ENCODE measurements around the gene ST6GALNAC3. TPM values are rescaled to one million over a fixed set of nuclear protein-coding genes. Genes with fewer than 3 reads are reported as not detected.

ST6GALNAC3 gene
- polyA plus RNA-seq, 4 donors, result under 0.01 to 21.7 (median 2.6) TPM

DNA sequence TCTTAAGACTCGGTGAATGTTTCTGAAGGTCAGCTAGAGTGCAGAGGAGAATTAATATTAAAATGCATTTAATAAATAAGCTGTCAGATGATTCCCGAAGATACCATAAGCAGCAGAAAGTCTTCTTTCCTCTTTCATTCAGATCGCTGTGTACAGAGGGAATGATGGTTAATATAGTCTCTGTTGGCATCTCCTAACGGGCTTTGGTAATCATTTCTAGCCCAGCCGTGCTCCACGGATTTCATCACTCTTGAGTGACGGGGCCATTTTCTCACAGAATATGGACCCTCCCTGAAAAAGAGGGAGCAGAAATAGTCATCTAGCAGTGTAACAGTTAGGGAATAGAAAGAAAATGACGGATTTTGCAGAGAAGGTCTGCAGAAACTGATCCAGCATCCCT lies 103.1 kb downstream of the ST6GALNAC3 start:
- no peaks in the 10 kb centered on the region for H3K4me1 ChIP-seq (ENCODE audit: control insufficient read depth in 3 of 3, insufficient read depth in 2 of 3, low read depth in 1 of 3, low read length in 2 of 3)
- no peaks in the 10 kb centered on the region for H3K36me3 ChIP-seq (ENCODE audit: control insufficient read depth in 3 of 3, insufficient read depth in 2 of 3, low read depth in 1 of 3, low read length in 3 of 3)
- WGBS, 3 donors, result 78 to 86% (median 79%) methylated on average over 8 of the region's 8 CpGs
- DNase-seq (no peak), FAIRE-seq (no peak)
- peaks cover 0 to 11% of the 10 kb centered on the region in 2 donors for H3K9me3 ChIP-seq (ENCODE audit: control insufficient read depth in 2 of 2, insufficient read depth in 1 of 2, low read depth in 1 of 2, low read length in 1 of 2)
- no peak overlapping the region for H3K27ac ChIP-seq (ENCODE audit: low read depth in 1 of 3, low read length in 2 of 3)
- H3K4me3 ChIP-seq (ENCODE audit: low read depth in 1 of 3, low read length in 3 of 3), result no peak overlapping the region
- no peaks in the 10 kb centered on the region for H3K27me3 ChIP-seq (ENCODE audit: control insufficient read depth in 3 of 3, insufficient read depth in 3 of 3, low read length in 3 of 3)

DNA sequence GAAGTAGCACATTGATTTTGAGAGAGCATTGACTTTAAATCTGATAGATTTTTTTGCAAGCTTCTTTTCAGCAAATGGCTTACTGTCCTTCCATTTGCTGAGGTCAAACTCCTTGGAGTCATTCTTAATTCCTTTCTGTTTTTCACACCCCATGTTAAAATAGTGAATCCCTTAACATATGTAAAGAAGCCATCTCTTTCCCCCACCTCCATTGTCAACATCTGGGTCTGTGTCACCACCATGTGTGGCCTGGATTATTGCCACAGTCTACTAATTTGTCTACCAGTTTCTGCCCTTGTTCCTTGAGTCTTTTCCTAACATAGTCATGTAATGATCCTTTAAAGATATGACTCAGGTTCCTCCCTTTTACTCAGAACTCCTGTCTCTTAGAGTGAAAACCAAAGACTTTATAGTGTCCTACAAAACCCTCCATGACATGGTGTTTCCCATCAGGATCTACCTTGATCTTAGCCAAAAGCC lies 104.7 kb downstream of the ST6GALNAC3 start:
- H3K27me3 ChIP-seq (ENCODE audit: control insufficient read depth in 3 of 3, insufficient read depth in 3 of 3, low read length in 3 of 3), result no peaks in the 10 kb centered on the region

DNA sequence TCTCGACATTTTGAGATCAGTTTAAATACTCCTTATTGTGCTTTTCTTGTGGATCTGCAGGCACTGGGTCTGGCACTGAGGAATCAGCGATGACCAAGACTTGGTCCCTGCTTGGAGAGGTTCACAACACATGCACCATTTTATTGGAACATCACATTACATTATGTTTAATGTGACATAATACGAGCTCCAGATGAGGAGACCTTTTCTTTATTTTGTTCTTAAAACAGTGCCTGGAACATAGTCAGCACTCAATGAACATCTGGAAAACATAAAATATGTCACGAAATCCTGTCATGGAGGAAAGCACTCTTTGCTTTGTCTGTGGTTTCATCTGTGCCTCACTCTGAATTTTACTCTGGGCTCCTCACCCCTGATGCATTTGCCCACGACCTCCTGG lies 110.7 kb downstream of the ST6GALNAC3 start:
- no peak for FAIRE-seq
- Histone ChIP-seq H3K36me3 (ENCODE audit: control insufficient read depth in 3 of 3, insufficient read depth in 2 of 3, low read depth in 1 of 3, low read length in 3 of 3) (no peaks in the 10 kb centered on the region), H3K4me3 (ENCODE audit: low read depth in 1 of 3, low read length in 3 of 3) (no peak overlapping the region), H3K9me3 (ENCODE audit: control insufficient read depth in 2 of 2, insufficient read depth in 1 of 2, low read depth in 1 of 2, low read length in 1 of 2) (peaks cover 0 to 8% of the 10 kb centered on the region in 2 donors), H3K4me1 (ENCODE audit: control insufficient read depth in 3 of 3, insufficient read depth in 2 of 3, low read depth in 1 of 3, low read length in 2 of 3) (no peaks in the 10 kb centered on the region), H3K27ac (ENCODE audit: low read depth in 1 of 3, low read length in 2 of 3) (no peak overlapping the region), H3K27me3 (ENCODE audit: control insufficient read depth in 3 of 3, insufficient read depth in 3 of 3, low read length in 3 of 3) (no peaks in the 10 kb centered on the region)
- 75 to 79% (median 78%) methylated on average over 5 of the region's 5 CpGs for WGBS, 3 donors
- DNase-seq, result no peak

More for the DNA sequence above, 104.7 kb downstream of the ST6GALNAC3 start:
- no peak overlapping the region for H3K4me3 ChIP-seq (ENCODE audit: low read depth in 1 of 3, low read length in 3 of 3)
- H3K36me3 ChIP-seq (ENCODE audit: control insufficient read depth in 3 of 3, insufficient read depth in 2 of 3, low read depth in 1 of 3, low read length in 3 of 3), result no peaks in the 10 kb centered on the region
- DNase-seq, result no peak
- no peak overlapping the region for H3K27ac ChIP-seq (ENCODE audit: low read depth in 1 of 3, low read length in 2 of 3)
- no peak for FAIRE-seq
- H3K9me3 ChIP-seq (ENCODE audit: control insufficient read depth in 2 of 2, insufficient read depth in 1 of 2, low read depth in 1 of 2, low read length in 1 of 2), result peaks cover 0 to 11% of the 10 kb centered on the region in 2 donors
- no peaks in the 10 kb centered on the region for H3K4me1 ChIP-seq (ENCODE audit: control insufficient read depth in 3 of 3, insufficient read depth in 2 of 3, low read depth in 1 of 3, low read length in 2 of 3)

DNA sequence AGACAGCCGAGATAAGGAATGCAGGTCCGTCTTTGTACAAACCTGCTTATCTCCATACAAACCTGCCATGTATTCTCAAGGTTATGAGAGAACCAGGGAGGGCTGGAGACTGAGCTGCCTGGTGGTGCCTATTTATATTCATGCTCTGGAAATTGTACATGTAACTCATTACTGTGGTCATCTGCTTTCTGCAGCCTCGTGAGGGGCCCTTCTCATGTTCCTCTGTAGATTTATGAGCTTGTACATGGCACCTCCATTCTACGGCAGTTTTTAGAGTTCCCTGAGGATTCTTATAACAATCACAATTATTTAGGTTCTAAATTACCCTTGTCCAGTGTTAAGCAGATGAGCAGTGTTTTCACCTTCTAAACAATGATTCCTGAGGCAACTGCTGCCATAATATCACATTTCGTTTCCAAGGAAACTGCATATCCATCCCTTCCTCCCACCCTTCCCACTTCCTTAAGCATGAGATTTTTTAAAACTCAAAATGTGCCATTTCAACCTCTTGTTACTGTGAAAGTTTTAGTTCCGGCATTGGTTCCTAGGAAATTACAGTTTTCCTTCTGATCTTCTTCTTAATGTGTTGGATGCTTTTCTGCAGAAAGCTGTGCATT lies 112.1 kb downstream of the ST6GALNAC3 start:
- FAIRE-seq (no peak), DNase-seq (no peak)
- no peak overlapping the region for H3K4me3 ChIP-seq (ENCODE audit: low read depth in 1 of 3, low read length in 3 of 3)
- no peaks in the 10 kb centered on the region for H3K27me3 ChIP-seq (ENCODE audit: control insufficient read depth in 3 of 3, insufficient read depth in 3 of 3, low read length in 3 of 3)
- no peak overlapping the region for H3K27ac ChIP-seq (ENCODE audit: low read depth in 1 of 3, low read length in 2 of 3)
- no peaks in the 10 kb centered on the region for H3K9me3 ChIP-seq (ENCODE audit: control insufficient read depth in 2 of 2, insufficient read depth in 1 of 2, low read depth in 1 of 2, low read length in 1 of 2)
- H3K36me3 ChIP-seq (ENCODE audit: control insufficient read depth in 3 of 3, insufficient read depth in 2 of 3, low read depth in 1 of 3, low read length in 3 of 3), result no peaks in the 10 kb centered on the region
- H3K4me1 ChIP-seq (ENCODE audit: control insufficient read depth in 3 of 3, insufficient read depth in 2 of 3, low read depth in 1 of 3, low read length in 2 of 3), result no peaks in the 10 kb centered on the region
- WGBS, 3 donors, result 83 to 87% (median 86%) methylated on average over 6 of the region's 6 CpGs

DNA sequence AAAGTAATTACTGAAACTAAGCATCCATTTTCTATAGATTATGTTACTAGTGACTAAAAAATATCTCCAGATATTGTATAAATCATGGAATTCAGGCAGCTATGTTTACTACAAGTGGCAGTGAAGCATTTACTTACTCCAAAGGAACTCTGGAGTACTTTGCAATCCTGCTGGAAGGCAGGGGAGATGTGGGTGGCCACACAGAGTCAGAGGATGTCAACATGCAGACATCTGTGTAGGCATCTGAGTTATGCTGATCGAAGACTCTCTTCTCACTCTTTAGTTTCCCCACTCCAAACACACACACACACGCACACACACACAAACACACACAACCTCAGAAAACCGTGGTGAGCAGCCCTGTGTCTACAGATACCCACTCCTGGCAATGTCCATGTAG lies 112.9 kb downstream of the ST6GALNAC3 start:
- DNase-seq (no peak), FAIRE-seq (no peak)
- 77 to 84% (median 81%) methylated on average over 3 of the region's 3 CpGs for WGBS, 3 donors
- Histone ChIP-seq H3K36me3 (ENCODE audit: control insufficient read depth in 3 of 3, insufficient read depth in 2 of 3, low read depth in 1 of 3, low read length in 3 of 3) (no peaks in the 10 kb centered on the region), H3K27ac (ENCODE audit: low read depth in 1 of 3, low read length in 2 of 3) (no peak overlapping the region), H3K9me3 (ENCODE audit: control insufficient read depth in 2 of 2, insufficient read depth in 1 of 2, low read depth in 1 of 2, low read length in 1 of 2) (no peaks in the 10 kb centered on the region), H3K4me3 (ENCODE audit: low read depth in 1 of 3, low read length in 3 of 3) (no peak overlapping the region), H3K4me1 (ENCODE audit: control insufficient read depth in 3 of 3, insufficient read depth in 2 of 3, low read depth in 1 of 3, low read length in 2 of 3) (no peaks in the 10 kb centered on the region), H3K27me3 (ENCODE audit: control insufficient read depth in 3 of 3, insufficient read depth in 3 of 3, low read length in 3 of 3) (no peaks in the 10 kb centered on the region)

DNA sequence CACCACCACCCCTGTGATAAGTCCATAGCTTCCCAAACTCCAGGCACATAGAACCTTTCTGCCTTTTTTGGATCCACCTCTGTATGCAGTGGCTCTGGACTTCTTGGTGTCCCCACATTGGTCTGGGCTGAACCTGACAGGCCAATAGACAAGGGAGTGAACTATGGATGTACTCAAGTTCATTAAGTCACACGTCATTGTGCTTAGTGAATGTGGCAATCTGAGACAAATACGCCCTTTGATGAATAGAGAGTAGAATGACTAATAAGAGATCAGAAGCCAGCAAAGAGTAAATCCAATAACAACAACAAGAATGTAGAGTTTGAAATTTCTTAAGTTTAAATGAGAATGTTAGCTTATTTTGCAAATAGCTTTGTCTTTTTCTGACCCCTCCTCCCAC lies 114.8 kb downstream of the ST6GALNAC3 start:
- H3K27me3 ChIP-seq (ENCODE audit: control insufficient read depth in 3 of 3, insufficient read depth in 3 of 3, low read length in 3 of 3), result no peaks in the 10 kb centered on the region
- no peak overlapping the region for H3K27ac ChIP-seq (ENCODE audit: low read depth in 1 of 3, low read length in 2 of 3)
- no peaks in the 10 kb centered on the region for H3K9me3 ChIP-seq (ENCODE audit: control insufficient read depth in 2 of 2, insufficient read depth in 1 of 2, low read depth in 1 of 2, low read length in 1 of 2)
- no peak overlapping the region for H3K4me3 ChIP-seq (ENCODE audit: low read depth in 1 of 3, low read length in 3 of 3)
- no peaks in the 10 kb centered on the region for H3K36me3 ChIP-seq (ENCODE audit: control insufficient read depth in 3 of 3, insufficient read depth in 2 of 3, low read depth in 1 of 3, low read length in 3 of 3)
- H3K4me1 ChIP-seq (ENCODE audit: control insufficient read depth in 3 of 3, insufficient read depth in 2 of 3, low read depth in 1 of 3, low read length in 2 of 3), result no peaks in the 10 kb centered on the region
- WGBS, 3 donors, result 65 to 94% (median 73%) methylated on average over 2 of the region's 2 CpGs
- FAIRE-seq (no peak), DNase-seq (no peak)

DNA sequence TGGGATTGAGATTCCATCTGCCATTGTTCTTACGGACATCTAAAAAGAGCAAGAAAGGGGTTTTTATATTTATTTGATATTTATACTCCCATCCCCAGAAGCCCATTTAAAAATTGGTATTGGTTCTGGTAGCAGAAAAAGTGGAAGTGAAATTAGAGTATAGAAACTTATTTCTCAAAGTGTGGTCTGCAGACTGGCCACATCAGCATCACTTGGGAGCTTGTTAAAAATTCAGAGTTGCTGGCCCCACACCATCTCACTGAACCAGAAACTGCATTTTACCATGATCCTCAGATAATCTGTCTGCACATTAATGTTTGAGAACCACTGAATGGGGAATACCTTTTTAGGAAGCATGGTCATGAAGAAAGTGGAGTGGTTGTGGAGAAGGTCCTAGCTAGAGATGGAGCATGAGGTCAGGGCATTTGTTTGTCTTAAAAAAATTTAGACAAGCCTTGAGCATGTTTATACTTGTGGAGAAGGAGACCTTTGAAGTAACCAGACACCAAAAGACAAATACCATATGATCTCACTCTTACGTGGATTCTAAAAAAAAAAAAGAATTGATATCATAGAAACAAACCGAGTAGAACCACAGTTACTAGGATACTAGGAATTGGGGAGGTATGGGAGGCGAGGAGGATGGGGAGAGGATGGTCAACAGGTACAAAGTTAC lies 116.3 kb downstream of the ST6GALNAC3 start:
- no peak for FAIRE-seq
- WGBS, 3 donors, result 67 to 83% (median 71%) methylated on average over 4 of the region's 4 CpGs

DNA sequence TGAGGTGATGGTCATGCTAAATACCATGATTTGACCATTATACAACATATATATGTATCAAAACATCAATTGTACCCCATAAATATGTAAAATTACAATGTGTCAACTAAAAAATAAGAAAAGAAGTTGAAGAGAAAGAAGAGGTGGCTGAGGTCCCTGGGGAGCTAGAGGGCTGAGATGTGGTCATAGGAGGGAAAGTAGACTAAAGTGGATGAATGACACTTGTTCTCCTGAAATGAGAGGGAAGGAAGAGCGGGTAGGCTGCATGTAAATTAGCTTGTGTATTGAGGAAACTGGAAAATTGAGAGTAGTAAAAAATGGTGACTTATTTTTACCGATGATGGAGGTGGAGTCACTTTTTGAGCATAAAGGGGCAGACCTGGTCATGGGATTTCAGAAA lies 117.0 kb downstream of the ST6GALNAC3 start:
- DNase-seq (no peak), FAIRE-seq (no peak)
- 79 to 89% (median 88%) methylated on average over 2 of the region's 2 CpGs for WGBS, 3 donors

More for the DNA sequence above, 116.3 kb downstream of the ST6GALNAC3 start:
- no peaks in the 10 kb centered on the region for H3K9me3 ChIP-seq (ENCODE audit: control insufficient read depth in 2 of 2, insufficient read depth in 1 of 2, low read depth in 1 of 2, low read length in 1 of 2)
- no peaks in the 10 kb centered on the region for H3K27me3 ChIP-seq (ENCODE audit: control insufficient read depth in 3 of 3, insufficient read depth in 3 of 3, low read length in 3 of 3)
- H3K27ac ChIP-seq (ENCODE audit: low read depth in 1 of 3, low read length in 2 of 3), result no peak overlapping the region
- H3K4me1 ChIP-seq (ENCODE audit: control insufficient read depth in 3 of 3, insufficient read depth in 2 of 3, low read depth in 1 of 3, low read length in 2 of 3), result no peaks in the 10 kb centered on the region
- H3K4me3 ChIP-seq (ENCODE audit: low read depth in 1 of 3, low read length in 3 of 3), result no peak overlapping the region
- no peaks in the 10 kb centered on the region for H3K36me3 ChIP-seq (ENCODE audit: control insufficient read depth in 3 of 3, insufficient read depth in 2 of 3, low read depth in 1 of 3, low read length in 3 of 3)
- no peak for DNase-seq

More for the DNA sequence above, 117.0 kb downstream of the ST6GALNAC3 start:
- Histone ChIP-seq H3K27me3 (ENCODE audit: control insufficient read depth in 3 of 3, insufficient read depth in 3 of 3, low read length in 3 of 3) (no peaks in the 10 kb centered on the region), H3K4me3 (ENCODE audit: low read depth in 1 of 3, low read length in 3 of 3) (no peak overlapping the region), H3K27ac (ENCODE audit: low read depth in 1 of 3, low read length in 2 of 3) (no peak overlapping the region), H3K4me1 (ENCODE audit: control insufficient read depth in 3 of 3, insufficient read depth in 2 of 3, low read depth in 1 of 3, low read length in 2 of 3) (no peaks in the 10 kb centered on the region), H3K9me3 (ENCODE audit: control insufficient read depth in 2 of 2, insufficient read depth in 1 of 2, low read depth in 1 of 2, low read length in 1 of 2) (no peaks in the 10 kb centered on the region), H3K36me3 (ENCODE audit: control insufficient read depth in 3 of 3, insufficient read depth in 2 of 3, low read depth in 1 of 3, low read length in 3 of 3) (no peaks in the 10 kb centered on the region)

Measured in small intestine (tissue), 7 donors.